Measurements from ENCODE around the gene UPP2.

UPP2 gene

DNA sequence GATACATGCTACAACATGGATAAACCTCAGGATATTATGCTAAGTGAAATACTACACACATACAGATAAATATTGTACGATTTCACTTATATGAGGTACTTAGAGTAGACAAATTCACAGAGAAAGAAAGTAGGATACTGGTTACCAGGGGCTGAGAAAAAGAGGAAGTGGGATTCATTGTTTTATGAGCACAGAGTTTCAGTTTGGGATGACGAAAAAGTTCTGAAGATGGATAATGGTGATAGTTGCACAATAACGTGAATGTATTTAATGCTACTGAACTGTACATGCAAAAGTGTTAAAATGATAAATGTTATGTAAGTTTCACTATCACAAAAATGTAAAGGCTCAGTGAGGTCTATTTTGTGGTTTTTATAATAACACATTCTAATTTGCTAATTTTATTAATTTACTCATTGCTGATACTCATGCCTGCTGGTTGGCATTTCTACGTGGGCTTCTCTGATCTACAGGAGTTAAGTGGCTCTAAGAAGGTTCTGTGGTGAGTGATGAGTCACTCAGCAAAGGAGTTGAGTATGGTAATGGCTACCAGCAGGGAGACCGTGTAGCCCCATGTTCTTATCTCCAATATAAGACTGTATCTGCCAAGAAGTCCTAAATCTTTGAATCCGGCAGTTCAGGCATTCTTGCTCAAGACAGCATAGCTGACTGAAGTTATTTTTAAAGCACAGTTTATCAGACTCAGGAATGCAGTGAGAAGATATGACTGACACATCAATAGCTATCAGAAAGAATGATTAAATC, 41.1 kb downstream of the UPP2 start:
- DNase-seq, result no peak

- no peak for DNase-seq
Measured at GRCh38 chr2:158143703-158144360, 42.2 kb downstream of the UPP2 start.

DNA sequence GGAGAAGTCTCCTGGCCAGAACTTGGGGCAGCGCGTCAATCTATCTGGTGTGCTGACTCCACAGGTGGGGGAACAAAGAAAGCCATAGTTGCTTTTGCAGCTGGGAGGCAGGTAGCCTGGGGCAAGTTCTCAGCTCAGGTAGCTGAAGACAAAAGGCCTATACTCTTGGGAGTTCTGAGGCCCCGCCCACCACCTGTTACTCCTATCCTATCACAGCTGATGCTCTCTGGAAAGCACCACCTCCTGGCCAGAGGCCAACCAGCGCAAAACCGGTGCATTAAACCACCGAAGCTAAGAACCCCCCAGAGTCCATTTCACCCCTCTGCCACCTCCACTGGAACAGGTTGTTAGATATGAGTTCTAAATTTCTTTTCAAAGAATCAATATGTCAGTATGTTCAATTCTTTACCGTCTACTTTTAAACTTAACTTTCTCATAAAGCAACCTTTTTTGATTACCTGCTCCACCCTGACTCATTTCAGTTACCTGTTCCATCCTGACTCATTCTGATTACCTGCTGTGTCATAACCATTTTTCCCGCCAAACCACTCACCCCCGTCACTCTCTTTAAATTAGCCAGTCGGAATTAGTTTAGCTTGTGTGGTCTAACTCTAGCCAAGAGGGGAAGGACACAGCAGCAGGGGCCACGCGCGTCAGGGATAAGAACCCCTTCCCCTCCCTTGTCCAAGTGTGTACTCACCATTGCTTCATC, 43.4 kb downstream of the UPP2 start:
- no peak for DNase-seq

GRCh38 chr2:158153270-158154015, 51.8 kb downstream of the UPP2 start:
- no peak for DNase-seq

DNA sequence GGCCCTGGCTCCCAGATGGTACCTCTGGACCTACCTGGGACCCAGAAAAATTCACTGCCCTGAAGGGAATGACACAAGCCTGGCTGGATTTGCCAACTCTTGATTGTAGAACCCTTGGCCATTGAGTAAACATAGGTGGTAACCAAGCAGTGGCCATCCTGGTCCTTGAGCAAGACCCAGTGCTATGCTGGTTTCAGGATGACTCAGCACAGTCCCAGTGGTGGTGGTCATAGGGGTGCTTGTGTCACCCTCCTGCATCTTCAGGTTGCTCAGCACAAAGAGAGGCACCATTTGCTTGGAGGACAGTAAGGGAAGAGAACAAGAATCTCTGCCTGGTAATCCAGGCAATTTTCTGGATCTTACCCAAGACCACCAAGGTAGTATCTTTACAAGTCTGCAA, 52.9 kb downstream of the UPP2 start:
- no peak for DNase-seq

GRCh38 chr2:158172719-158173118, 71.0 kb downstream of the UPP2 start:
- DNase-seq, result no peak

DNA sequence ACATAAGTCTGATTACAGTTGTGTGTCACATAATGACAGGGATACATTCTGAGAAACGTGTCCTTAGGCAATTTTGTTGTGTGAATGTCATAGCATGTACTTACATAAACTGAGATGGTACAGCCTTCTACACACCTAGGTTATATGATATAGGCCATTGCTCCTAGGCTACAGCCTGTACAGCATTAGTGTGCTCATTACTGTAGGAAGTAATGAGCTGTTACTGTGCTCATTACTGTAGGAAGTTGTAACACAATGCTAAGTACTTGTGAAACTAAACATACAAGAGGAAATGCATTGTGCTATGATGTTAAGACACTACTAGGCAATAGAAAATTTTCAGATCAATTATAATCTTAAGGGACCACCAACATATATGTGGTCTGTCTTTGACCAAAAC, 72.8 kb downstream of the UPP2 start:
- DNase-seq, result no peak

DNA sequence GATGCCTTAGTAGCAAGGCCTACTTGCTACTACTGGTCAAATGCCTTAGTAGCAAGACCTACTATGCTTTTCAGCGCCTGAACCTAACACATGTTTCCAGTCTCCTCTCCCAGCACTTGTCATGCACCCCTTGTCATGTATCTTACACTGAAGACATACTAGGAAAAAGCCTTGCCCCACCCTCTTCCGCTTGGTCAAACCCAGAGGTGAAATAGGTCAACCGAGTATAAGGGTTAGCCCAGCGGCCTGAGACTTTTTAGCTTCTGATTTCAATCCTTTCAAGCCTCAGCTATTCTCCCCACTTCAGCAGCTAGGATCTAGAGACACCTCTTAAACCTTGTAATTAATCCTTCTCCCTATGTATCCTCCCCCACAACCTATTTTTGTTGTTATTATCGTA, 73.3 kb downstream of the UPP2 start:
- no peak for DNase-seq

- DNase-seq, result no peak
Measured at GRCh38 chr2:158178646-158179045, 77.0 kb downstream of the UPP2 start.

- no peak for DNase-seq
Measured at GRCh38 chr2:158179660-158180059, 78.0 kb downstream of the UPP2 start.

- DNase-seq, result no peak
Measured at GRCh38 chr2:158181171-158181570, 79.5 kb downstream of the UPP2 start.

DNA sequence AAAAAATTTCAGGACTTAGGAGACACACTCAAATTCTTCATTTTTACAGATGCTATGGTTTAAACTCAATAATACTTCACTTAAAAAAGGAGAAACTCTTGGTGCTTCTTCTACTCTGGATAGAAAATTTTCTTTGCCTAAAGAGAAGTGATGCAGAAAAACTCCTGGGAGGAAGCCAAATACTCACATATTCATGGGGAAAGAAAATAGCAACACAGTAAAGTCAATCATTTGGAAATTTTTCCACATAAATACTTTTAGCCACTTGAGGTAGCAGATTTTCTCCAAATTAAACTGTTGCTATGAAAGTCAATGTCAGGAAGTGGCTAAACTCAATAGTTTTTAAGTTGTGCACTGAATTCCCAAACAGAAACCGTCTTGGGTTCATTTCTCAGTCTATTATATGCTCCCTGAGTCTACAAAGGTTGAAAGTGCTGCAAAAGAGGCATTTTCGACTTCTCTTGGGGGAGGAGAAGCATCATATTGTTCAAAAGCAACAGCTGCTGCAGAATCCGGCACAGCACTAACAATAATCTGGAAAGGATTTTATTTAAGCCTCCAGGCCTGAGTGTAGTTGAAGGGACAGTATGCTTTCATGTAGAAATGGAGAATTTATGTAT, 81.1 kb downstream of the UPP2 start:
- DNase-seq, result no peak

DNA sequence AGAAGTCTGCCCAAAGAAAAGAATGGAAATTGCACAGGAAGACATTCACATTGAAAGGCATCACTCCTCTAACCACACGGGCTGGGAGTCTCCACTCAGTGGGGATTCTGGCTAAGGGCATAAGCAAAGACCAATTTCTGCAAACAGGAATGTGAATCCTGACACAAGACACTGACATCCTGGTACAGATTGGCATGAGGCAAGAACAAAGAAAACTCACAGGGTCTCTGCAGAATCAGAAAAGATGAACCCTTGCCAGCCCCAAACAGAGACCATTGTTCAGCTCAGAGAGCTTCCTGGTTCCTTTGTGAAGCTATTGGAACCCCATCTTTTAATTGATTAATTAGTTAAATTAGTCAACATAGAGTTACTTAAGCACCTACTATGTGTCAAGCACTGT, 82.3 kb downstream of the UPP2 start:
- DNase-seq, result no peak

DNA sequence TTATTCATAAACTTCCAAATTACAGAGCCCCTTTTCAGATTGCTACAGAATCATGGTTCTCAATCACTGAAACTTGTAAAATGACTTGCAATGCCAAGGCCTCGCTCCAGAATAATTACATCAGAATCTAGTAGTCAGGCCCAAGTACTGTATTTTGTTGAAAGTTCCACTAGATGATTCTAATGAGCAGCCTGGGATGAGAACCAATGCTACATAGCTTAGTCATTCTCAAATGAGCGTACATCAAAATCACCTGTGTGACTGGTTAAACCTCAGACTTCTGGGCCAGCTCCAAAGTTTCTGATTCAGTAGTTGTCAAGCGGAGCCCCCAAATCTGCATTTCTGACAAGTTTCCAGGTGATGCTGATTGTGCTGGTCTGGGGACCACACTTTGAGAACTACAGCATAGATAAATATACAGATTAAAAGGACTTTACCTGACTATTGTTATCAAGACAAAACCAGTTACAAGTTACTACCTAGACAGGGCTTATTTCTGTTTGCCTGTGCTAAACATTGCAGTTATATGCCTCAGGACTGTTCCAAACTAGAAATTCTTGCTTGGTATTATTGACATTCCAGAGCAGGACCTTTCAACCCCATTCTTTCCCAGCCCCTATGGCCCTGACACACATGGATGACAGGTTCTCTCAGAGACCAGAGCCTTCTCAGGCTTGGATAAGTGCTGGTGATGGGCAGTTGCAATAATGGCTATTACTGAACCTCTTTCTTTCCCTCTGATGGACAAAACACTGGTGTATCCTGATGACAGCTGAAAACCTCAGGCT, 83.1 kb downstream of the UPP2 start:
- no peak for DNase-seq

Data from stimulated activated CD4-positive, alpha-beta T cell treated with anti-CD3 and anti-CD28 coated beads, Interleukin-15, amount 100 ng/mL, for 24 hours (primary cell).